CD4-positive, alpha-beta T cell treated with Interleukin-6 for 4 hours (primary cell): ENCODE results near the gene HGF.

Experiments
- DNase-seq: peaks from one replicate; pipeline ENCODE4 v3.0.0-alpha.2; 2020; ENCODE audit warnings: mixed read lengths

The HGF gene

DNA sequence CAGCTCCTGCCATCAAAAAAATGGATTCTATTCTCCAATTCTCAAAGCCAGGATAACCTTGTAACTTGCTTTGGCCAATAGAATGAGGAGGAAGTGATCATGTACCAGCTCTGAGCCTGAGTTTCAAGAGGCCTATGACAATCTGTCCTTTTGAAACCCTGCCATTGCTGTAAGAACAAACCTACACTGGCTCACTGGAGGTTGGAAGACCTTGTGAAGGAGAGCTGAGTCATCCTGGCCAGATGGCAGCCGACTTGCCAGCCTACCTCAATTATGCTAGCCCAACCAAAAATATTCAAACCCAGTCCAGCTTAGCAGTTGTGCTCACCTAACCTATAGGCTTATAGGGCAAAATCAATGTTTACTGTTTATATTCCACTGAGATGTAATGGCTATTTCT lies 93.0 kb downstream of the HGF start:
- DNase-seq: no peak

DNA sequence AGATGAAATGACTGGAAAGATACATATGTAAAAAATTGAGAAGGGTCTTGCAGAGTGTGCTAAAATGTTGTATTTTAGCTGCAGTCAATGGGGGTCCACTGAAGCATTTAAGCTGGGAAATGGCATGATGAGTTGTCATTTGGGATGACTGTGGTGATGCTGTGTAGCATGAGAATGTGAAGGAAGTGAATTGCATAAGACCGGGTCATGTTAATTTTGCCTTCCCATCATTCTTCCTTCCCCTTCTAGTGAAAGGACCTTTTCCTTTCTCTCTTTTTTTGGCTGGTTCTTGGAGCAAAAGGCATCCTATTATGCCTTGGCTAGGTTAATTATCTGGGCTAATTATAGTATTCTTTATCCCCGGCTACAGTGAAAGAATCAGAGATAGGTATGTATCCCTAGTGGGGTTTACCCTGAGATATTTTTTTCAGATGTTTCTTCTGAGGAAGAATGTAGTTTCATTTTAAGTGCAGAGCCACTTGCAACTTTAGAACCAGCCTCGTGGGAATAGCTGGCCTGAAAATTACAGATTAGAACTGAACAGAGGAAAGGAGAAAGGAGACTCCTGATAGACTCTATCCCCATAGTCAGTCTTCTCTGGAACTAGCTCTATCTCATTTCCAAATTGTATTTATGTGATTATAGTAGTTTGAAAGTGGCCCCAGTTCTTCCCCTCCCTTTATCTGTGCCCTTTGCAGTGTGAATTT lies 93.6 kb downstream of the HGF start:
- DNase-seq: no peak

GRCh38 chr7:81674431-81674830 lies 95.4 kb downstream of the HGF start:
- no peak for DNase-seq

- no peak for DNase-seq
Observed at GRCh38 chr7:81672872-81673271, 97.0 kb downstream of the HGF start.

DNA sequence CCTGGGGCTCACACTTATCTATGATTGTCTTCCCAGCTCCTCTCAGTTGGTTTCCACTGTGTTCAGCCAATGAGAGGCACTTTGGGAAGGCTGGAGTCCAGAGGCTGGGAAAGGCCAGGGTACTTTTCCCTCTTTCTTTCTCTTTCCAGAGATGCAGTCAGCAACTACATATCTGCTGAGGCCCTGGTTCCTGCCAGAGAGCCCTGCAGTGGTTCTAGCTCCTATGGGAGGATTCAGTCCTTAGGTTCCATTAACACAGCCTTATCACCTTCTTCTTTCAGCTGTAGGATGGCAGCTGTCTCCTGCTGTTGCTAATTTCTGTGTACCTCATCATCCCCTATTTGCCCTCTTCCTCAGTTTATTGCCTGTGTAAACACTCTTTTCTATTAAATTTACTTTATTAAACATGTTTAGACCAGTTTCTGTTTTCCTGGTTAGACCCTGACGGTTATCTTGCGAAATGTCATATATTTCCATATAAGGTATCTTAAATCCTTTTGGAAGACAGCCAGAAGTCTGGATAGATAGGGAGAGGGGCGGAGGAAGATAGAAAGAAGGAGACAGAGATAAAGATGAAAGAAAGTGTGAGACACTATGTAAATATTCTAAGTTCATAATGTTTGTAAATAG lies 100.3 kb downstream of the HGF start:
- DNase-seq: no peak

DNA sequence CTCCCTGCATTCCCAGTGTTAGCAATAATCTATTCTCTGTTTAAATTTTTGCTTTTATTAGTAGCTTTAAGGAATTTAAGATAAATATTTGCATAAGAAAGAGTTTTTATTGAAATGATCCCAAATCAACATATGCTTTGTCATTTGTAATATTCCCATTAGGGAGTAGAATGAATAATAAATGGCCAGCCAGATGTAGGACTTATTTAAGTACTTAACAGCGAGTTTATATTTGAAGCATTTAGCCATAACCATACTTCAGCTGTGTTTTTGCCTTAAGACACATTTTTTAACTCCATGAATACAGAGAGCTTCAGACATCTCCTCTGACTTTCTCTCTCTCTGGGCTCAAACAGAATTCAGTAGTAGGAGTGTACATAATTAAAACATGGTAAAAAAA lies 103.6 kb downstream of the HGF start:
- DNase-seq: no peak

- no peak for DNase-seq
Observed at GRCh38 chr7:81665236-81665635, 104.6 kb downstream of the HGF start.

DNA sequence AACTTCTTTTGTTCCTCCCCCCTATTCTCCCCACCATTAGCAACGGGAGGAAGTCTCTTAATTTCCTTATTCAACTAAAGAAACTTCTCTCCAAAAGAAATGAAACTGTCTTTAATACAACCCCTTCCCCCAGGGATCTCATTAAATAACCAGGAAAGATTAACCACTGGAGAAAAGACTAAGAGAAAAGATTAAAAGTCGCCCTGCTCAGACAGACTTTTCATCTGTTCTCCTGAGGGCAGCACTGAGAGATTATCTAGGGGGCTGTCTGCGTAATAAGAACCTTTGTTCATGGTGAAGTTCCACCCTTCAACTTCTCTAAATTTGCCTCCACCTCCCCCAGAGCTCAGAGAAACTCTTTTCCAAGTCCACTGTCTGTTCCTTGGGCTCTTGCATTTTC lies 105.5 kb downstream of the HGF start:
- no peak for DNase-seq

- no peak for DNase-seq
Observed at GRCh38 chr7:81662531-81662930, 107.3 kb downstream of the HGF start.

- DNase-seq: no peak
Observed at GRCh38 chr7:81659697-81660395, 110.0 kb downstream of the HGF start.

DNA sequence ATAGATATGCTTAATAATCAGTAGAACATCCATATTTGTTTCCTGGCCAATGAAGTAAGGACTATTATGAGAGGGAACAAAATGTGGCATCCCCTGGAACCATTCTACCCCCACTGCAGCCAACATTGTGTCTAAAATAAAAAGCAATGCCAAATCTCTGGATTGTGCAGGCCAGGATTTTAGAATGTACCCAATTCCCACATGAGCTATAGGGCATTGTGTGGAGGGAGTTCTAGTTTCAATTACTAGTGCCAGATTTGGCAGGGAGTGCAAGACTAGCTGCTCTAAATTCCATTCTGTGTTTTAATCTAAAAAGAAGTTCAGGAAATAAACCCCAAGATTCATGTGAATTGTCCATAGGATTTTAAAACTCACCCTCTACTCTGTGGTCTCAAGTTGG lies 112.3 kb downstream of the HGF start:
- no peak for DNase-seq

DNA sequence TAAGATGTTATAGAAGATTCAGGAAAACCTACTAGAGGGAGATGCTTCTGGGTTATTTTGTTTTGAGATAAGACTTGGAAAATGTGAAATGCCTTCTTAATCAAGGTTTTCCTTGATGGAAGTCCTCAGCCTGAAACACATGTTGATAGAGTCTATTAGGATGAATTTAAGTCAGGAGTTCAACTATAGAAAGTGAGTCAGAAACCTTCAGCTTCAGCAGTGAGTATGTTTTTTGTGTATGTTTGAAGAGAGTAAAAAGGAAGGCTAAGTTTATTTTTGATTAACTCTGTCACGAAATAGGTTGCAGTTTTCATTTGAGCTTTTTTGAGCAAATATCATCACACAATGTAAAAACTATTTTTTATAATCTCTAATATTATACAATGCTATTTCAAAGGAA lies 114.6 kb downstream of the HGF start:
- DNase-seq: no peak

DNA sequence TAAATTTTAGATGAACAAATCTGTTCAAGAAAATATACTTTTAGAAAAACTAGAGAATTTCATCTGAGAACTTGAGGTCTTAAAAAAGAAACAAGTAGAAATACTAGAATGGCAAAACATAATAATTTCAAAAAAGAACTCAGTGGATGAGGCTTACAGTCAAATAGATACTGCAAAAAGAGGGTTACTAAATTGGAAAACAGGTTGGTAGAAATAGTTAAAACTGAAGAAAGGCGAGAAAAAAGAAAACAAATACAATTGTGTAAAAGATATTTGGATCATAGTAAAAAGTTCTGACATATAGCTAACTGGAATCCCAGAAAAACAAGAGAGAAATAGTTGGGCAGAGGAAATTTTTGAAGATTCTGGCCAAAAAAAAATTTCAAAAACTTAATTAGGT lies 117.6 kb downstream of the HGF start:
- no peak for DNase-seq
